ENCODE data around the gene FAM50B.

DNA sequence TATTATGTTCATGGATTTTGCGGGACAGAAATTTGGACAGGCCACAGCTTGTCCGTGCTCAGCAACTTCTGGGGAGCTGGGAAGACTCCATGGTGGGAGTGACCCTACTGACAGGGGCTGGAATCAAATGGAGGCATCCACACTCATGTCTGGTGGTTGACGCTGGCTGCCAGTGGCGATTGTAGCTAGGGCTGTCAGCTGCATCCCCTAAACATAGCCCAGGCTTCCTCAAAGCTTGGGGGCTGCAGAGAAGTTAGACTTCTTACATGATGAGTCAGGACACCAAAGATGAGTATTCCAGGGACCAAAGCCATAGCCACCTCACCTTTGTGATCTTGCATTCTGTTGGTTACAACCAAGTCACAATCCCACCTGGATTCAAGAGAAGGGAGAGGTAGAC is 18.4 kb upstream of the FAM50B start:
- TF ChIP-seq, protein P1, sequence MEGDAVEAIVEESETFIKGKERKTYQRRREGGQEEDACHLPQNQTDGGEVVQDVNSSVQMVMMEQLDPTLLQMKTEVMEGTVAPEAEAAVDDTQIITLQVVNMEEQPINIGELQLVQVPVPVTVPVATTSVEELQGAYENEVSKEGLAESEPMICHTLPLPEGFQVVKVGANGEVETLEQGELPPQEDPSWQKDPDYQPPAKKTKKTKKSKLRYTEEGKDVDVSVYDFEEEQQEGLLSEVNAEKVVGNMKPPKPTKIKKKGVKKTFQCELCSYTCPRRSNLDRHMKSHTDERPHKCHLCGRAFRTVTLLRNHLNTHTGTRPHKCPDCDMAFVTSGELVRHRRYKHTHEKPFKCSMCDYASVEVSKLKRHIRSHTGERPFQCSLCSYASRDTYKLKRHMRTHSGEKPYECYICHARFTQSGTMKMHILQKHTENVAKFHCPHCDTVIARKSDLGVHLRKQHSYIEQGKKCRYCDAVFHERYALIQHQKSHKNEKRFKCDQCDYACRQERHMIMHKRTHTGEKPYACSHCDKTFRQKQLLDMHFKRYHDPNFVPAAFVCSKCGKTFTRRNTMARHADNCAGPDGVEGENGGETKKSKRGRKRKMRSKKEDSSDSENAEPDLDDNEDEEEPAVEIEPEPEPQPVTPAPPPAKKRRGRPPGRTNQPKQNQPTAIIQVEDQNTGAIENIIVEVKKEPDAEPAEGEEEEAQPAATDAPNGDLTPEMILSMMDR (IDR thresholded peaks at IDR 0.05): no peak
- no peak for TF ChIP-seq POLR2A (IDR thresholded peaks at IDR 0.05; ENCODE audit: low read depth)
